ENCODE results near the gene ASTN2.

Gene ASTN2

DNA sequence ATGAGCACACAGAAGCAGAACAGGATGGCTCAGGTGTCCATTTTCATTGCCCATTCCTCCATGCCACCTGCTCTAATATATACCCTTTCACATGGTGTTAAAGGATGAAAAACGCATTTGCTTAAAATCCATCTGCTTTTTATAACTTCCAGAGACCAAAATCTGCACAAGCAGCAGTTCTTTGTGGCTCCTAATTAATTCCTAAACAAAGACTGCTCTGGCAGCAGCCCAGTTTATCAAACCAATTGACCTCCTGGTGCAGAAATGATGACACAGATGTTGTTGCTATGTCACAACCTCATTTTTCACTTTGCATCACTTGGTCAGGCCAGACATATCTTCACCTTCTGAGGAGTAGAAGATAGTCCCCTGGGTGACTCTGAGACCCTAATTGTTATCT, 141.2 kb downstream of the ASTN2 start:
- no peaks in the 10 kb centered on the region for H3K4me1 ChIP-seq (ENCODE audit: insufficient read depth, low read length)
- H2AFZ ChIP-seq (ENCODE audit: low read depth, low read length) = no peak overlapping the region
- H3K27me3 ChIP-seq (ENCODE audit: insufficient read depth, low read length) = peaks cover 2% of the 10 kb centered on the region
- no peaks in the 10 kb centered on the region for H3K36me3 ChIP-seq (ENCODE audit: insufficient read depth, low read length)
- no peaks in the 10 kb centered on the region for H3K9me3 ChIP-seq (ENCODE audit: low read length)
- H3K4me3 ChIP-seq (ENCODE audit: low read length) = no peak overlapping the region

GRCh38 chr9:117268847-117269446, 145.9 kb downstream of the ASTN2 start:
- H3K4me1 ChIP-seq (ENCODE audit: insufficient read depth, low read length) = no peaks in the 10 kb centered on the region
- no peaks in the 10 kb centered on the region for H3K9me3 ChIP-seq (ENCODE audit: low read length)
- H3K4me3 ChIP-seq (ENCODE audit: low read length) = no peak overlapping the region
- no peaks in the 10 kb centered on the region for H3K36me3 ChIP-seq (ENCODE audit: insufficient read depth, low read length)
- H3K27me3 ChIP-seq (ENCODE audit: insufficient read depth, low read length) = peaks cover 2% of the 10 kb centered on the region
- no peak overlapping the region for H2AFZ ChIP-seq (ENCODE audit: low read depth, low read length)

DNA sequence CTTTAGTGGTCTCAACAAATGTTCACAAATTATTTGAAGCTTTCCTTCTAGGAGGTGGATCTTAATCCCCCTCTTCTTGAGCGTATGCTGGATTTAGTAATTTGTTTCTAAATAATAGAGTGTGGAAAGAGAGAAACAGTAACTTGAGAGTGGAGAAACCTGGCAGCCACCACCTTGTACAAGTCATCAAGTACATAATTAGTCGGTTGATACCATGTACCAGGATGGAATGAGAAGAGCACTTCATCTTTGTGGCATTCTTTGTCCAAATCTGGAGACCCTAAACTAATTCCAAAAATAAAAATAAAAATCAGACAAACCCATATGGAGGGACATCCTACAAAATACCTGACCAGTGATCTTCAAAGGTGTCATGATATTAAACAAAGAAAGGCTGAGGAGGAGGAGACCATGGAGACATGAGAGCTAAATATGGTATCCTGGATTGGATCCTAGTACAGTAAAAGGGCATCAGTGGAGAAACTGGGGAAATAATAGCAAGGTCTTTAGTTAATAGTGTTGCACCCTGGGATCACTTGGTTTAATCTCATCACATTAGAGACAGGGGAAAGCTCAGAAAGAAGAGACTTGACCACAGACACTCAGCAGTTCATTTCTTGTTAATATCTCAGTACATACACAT, 147.9 kb downstream of the ASTN2 start:
- peaks cover 2% of the 10 kb centered on the region for H3K27me3 ChIP-seq (ENCODE audit: insufficient read depth, low read length)
- no peak overlapping the region for H3K4me3 ChIP-seq (ENCODE audit: low read length)
- H3K36me3 ChIP-seq (ENCODE audit: insufficient read depth, low read length) = no peaks in the 10 kb centered on the region
- no peaks in the 10 kb centered on the region for H3K4me1 ChIP-seq (ENCODE audit: insufficient read depth, low read length)
- H2AFZ ChIP-seq (ENCODE audit: low read depth, low read length) = no peak overlapping the region
- no peaks in the 10 kb centered on the region for H3K9me3 ChIP-seq (ENCODE audit: low read length)

DNA sequence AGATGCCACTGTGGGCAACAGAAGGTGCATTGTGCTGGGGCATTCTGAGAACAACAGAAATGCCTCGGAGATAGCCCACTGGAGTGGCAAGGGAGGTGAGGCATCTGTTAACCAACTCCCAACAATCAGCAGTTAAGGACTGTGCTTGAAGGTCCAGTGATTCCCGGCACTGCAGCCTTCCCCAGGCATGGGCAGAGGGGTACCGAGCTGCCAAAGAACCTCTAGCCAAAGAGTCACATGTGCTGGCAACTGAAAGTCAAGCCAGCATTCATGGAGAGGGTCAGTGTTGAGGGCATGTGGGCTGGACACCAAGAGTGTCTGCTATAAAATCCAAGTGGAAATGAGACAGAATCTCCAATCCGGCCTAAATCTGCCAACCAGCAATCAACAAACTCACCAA, 149.6 kb downstream of the ASTN2 start:
- H2AFZ ChIP-seq (ENCODE audit: low read depth, low read length) = no peak overlapping the region
- no peaks in the 10 kb centered on the region for H3K9me3 ChIP-seq (ENCODE audit: low read length)
- no peaks in the 10 kb centered on the region for H3K4me1 ChIP-seq (ENCODE audit: insufficient read depth, low read length)
- no peaks in the 10 kb centered on the region for H3K36me3 ChIP-seq (ENCODE audit: insufficient read depth, low read length)
- H3K27me3 ChIP-seq (ENCODE audit: insufficient read depth, low read length) = peaks cover 2% of the 10 kb centered on the region
- no peak overlapping the region for H3K4me3 ChIP-seq (ENCODE audit: low read length)

- no peaks in the 10 kb centered on the region for H3K9me3 ChIP-seq (ENCODE audit: low read length)
- H3K27me3 ChIP-seq (ENCODE audit: insufficient read depth, low read length) = no peaks in the 10 kb centered on the region
- no peaks in the 10 kb centered on the region for H3K36me3 ChIP-seq (ENCODE audit: insufficient read depth, low read length)
- H3K4me3 ChIP-seq (ENCODE audit: low read length) = no peak overlapping the region
- no peak overlapping the region for H2AFZ ChIP-seq (ENCODE audit: low read depth, low read length)
- no peaks in the 10 kb centered on the region for H3K4me1 ChIP-seq (ENCODE audit: insufficient read depth, low read length)
Observed at GRCh38 chr9:117258184-117258866, 156.5 kb downstream of the ASTN2 start.

DNA sequence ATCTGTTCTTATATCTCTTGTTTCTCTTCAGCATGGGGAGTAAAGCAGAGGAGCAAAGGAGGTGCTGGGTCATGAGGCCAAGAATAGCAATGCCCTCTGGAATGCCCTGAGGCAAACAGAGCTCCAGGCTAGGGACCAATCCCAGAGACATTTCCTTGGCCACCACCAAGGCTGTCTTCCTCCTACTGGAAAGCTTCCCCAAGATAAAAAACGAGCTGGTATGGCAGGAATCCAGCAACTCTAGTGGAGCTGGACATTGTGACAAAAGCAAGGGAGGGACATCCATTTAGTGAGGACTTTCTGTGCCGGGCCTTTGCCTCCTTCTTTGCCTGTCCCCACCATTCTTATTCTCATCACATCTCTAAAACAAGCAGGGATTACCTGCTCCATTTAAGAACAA, 161.6 kb downstream of the ASTN2 start:
- Histone ChIP-seq H2AFZ (ENCODE audit: low read depth, low read length) (no peak overlapping the region), H3K9me3 (ENCODE audit: low read length) (no peaks in the 10 kb centered on the region), H3K4me3 (ENCODE audit: low read length) (no peak overlapping the region), H3K27me3 (ENCODE audit: insufficient read depth, low read length) (no peaks in the 10 kb centered on the region), H3K4me1 (ENCODE audit: insufficient read depth, low read length) (no peaks in the 10 kb centered on the region), H3K36me3 (ENCODE audit: insufficient read depth, low read length) (no peaks in the 10 kb centered on the region)

- no peaks in the 10 kb centered on the region for H3K9me3 ChIP-seq (ENCODE audit: low read length)
- H3K36me3 ChIP-seq (ENCODE audit: insufficient read depth, low read length) = no peaks in the 10 kb centered on the region
- no peaks in the 10 kb centered on the region for H3K27me3 ChIP-seq (ENCODE audit: insufficient read depth, low read length)
- H3K4me3 ChIP-seq (ENCODE audit: low read length) = no peak overlapping the region
- no peak overlapping the region for H2AFZ ChIP-seq (ENCODE audit: low read depth, low read length)
- no peaks in the 10 kb centered on the region for H3K4me1 ChIP-seq (ENCODE audit: insufficient read depth, low read length)
Observed at GRCh38 chr9:117250610-117251215, 164.1 kb downstream of the ASTN2 start.

DNA sequence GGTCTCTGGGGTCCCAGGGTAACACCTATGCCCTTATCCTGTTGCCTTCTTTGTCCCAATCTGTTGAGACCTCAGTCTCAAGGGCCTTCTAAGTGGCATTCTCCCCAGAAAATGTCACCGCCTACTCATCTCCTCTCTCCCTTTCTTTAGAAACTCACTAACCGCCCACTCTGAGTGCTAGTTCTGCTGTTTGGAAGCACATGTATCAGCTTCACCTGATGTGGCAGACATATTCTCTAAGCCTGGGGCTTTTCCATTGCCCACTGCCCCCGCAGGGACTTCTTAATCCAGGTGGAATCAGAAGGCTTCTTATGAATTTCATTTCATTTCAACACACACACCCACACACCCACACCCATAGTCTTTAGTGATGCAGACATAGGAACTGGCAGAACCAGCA, 165.1 kb downstream of the ASTN2 start:
- Histone ChIP-seq H3K4me1 (ENCODE audit: insufficient read depth, low read length) (no peaks in the 10 kb centered on the region), H3K9me3 (ENCODE audit: low read length) (no peaks in the 10 kb centered on the region), H3K36me3 (ENCODE audit: insufficient read depth, low read length) (no peaks in the 10 kb centered on the region), H3K27me3 (ENCODE audit: insufficient read depth, low read length) (no peaks in the 10 kb centered on the region), H3K4me3 (ENCODE audit: low read length) (no peak overlapping the region), H2AFZ (ENCODE audit: low read depth, low read length) (no peak overlapping the region)

- H3K4me3 ChIP-seq (ENCODE audit: low read length) = no peak overlapping the region
- no peaks in the 10 kb centered on the region for H3K27me3 ChIP-seq (ENCODE audit: insufficient read depth, low read length)
- H2AFZ ChIP-seq (ENCODE audit: low read depth, low read length) = no peak overlapping the region
- no peaks in the 10 kb centered on the region for H3K36me3 ChIP-seq (ENCODE audit: insufficient read depth, low read length)
- H3K9me3 ChIP-seq (ENCODE audit: low read length) = no peaks in the 10 kb centered on the region
- H3K4me1 ChIP-seq (ENCODE audit: insufficient read depth, low read length) = no peaks in the 10 kb centered on the region
Observed at GRCh38 chr9:117247266-117247665, 167.6 kb downstream of the ASTN2 start.

DNA sequence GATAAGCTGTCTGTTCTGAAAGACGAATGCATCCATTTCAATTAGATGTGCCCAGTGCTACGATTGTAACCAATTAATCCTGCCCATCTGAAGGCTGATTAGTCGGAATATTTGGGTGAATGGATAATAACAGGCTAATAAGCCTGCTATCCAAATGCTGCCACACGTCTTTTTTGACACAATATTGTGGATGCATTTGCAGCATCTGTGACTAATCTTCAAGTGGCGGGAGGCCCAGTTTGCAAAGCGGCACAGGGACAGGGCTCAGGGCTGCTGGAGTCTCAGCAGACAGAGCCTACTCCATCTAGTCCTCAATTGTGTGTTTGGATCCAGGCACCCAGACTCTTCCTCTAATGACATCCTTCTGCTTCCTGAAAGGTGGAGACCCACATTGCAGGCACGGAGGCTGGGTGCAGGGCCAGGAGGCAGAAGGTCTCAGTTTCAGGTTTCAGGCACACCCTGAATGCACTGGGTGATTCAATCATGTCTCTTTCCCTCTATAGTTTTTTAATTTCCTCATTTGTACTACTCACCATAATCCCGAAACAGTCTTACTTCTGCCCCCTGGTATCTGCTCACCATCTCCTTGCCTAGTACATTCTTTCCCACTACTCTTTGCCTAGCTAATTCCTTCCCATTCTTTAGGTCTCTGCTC, 169.6 kb downstream of the ASTN2 start:
- Histone ChIP-seq H3K4me3 (ENCODE audit: low read length) (no peak overlapping the region), H3K27me3 (ENCODE audit: insufficient read depth, low read length) (no peaks in the 10 kb centered on the region), H3K36me3 (ENCODE audit: insufficient read depth, low read length) (no peaks in the 10 kb centered on the region), H3K4me1 (ENCODE audit: insufficient read depth, low read length) (no peaks in the 10 kb centered on the region), H2AFZ (ENCODE audit: low read depth, low read length) (no peak overlapping the region), H3K9me3 (ENCODE audit: low read length) (no peaks in the 10 kb centered on the region)

DNA sequence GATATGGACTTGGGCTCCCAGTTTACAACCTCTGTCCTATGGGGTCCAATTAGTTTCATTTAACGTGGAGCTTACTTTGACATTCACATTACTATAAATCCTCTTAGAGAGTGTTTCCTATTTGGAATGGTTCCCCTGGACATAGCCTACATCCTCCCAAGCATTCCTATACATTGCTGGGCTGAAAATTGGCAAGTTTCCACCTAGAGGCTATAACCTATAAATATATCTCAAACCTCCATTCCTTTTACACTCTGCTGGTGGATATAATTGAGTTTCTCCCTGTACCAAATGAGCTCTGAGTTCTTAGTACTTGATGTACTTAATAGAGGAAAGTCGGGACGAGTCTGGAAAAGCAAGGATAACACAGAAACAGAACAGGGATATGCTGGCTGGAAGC, 172.8 kb downstream of the ASTN2 start:
- Histone ChIP-seq H3K4me3 (ENCODE audit: low read length) (no peak overlapping the region), H3K4me1 (ENCODE audit: insufficient read depth, low read length) (no peaks in the 10 kb centered on the region), H3K9me3 (ENCODE audit: low read length) (no peaks in the 10 kb centered on the region), H2AFZ (ENCODE audit: low read depth, low read length) (no peak overlapping the region), H3K36me3 (ENCODE audit: insufficient read depth, low read length) (no peaks in the 10 kb centered on the region), H3K27me3 (ENCODE audit: insufficient read depth, low read length) (no peaks in the 10 kb centered on the region)

DNA sequence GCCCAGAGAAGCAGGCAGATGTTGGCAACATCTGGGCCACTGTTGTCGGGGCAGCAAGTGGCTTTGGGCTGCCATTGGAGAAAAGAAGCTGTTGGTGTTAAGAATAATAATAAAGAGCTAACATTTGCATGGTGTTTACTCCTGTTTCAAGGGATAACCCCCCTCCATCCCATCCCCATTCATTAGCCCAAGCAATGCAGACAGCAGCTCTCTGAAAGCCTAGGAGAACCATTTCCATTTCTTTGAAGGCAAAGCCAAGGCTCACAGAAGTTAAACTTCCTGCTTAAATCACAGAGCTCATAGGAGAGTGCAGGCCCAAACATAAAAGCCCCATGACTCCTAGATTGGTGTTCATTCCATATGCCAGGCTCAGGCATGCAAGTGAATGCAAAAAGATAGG, 175.4 kb downstream of the ASTN2 start:
- Histone ChIP-seq H3K27me3 (ENCODE audit: insufficient read depth, low read length) (no peaks in the 10 kb centered on the region), H2AFZ (ENCODE audit: low read depth, low read length) (no peak overlapping the region), H3K4me1 (ENCODE audit: insufficient read depth, low read length) (no peaks in the 10 kb centered on the region), H3K9me3 (ENCODE audit: low read length) (no peaks in the 10 kb centered on the region), H3K36me3 (ENCODE audit: insufficient read depth, low read length) (no peaks in the 10 kb centered on the region), H3K4me3 (ENCODE audit: low read length) (no peak overlapping the region)

GRCh38 chr9:117234103-117234502, 180.8 kb downstream of the ASTN2 start:
- no peaks in the 10 kb centered on the region for H3K9me3 ChIP-seq (ENCODE audit: low read length)
- H2AFZ ChIP-seq (ENCODE audit: low read depth, low read length) = no peak overlapping the region
- H3K4me1 ChIP-seq (ENCODE audit: insufficient read depth, low read length) = no peaks in the 10 kb centered on the region
- no peaks in the 10 kb centered on the region for H3K27me3 ChIP-seq (ENCODE audit: insufficient read depth, low read length)
- H3K4me3 ChIP-seq (ENCODE audit: low read length) = no peak overlapping the region
- no peaks in the 10 kb centered on the region for H3K36me3 ChIP-seq (ENCODE audit: insufficient read depth, low read length)
